Liver (tissue), 9 donors: ENCODE measurements around the gene TIAM2. TPM values are rescaled to one million over a fixed set of nuclear protein-coding genes. Genes with fewer than 3 reads are reported as not detected.

Experiments used
- DNase-seq: peaks from one replicate; pipeline ENCODE4 v3.0.0-alpha.2; 2017; ENCODE audit warnings: low spot score
- H3K27ac ChIP-seq, 2 donors: one replicate each; pipeline ENCODE4 v1.7.0; 2013; ENCODE audit warnings: inconsistent platforms in 2 of 2, low read length in 2 of 2, control low read depth in 1 of 2, low read depth in 1 of 2, mild to moderate bottlenecking in 1 of 2
- H3K27me3 ChIP-seq, 4 donors: one replicate each; pipeline versions ENCODE4 v1.6.1 to v1.7.0; 2013; ENCODE audit warnings: low read length in 3 of 4, inconsistent platforms in 1 of 4, mild to moderate bottlenecking in 1 of 4, moderate library complexity in 1 of 4; ENCODE audit not compliant: control insufficient read depth in 4 of 4, insufficient read depth in 4 of 4
- H3K36me3 ChIP-seq, 4 donors: one replicate each; pipeline versions ENCODE4 v1.6.1 to v1.7.0; 2013; ENCODE audit warnings: low read length in 3 of 4, mild to moderate bottlenecking in 3 of 4, low read depth in 1 of 4, moderate library complexity in 1 of 4; ENCODE audit not compliant: control insufficient read depth in 4 of 4, insufficient read depth in 3 of 4
- H3K4me1 ChIP-seq, 4 donors: one replicate each; pipeline versions ENCODE4 v1.6.1 to v1.7.0; 2013; ENCODE audit warnings: low read length in 3 of 4, mild to moderate bottlenecking in 3 of 4, moderate library complexity in 1 of 4; ENCODE audit not compliant: control insufficient read depth in 4 of 4, insufficient read depth in 4 of 4
- H3K4me3 ChIP-seq, 3 donors: one replicate each; pipeline versions ENCODE4 v1.6.1 to v1.7.0; 2013; ENCODE audit warnings: low read length in 3 of 3, control low read depth in 1 of 3, low read depth in 1 of 3, mild to moderate bottlenecking in 1 of 3
- H3K9ac ChIP-seq, 2 donors: one replicate each; pipeline ENCODE4 v1.7.0; 2013; ENCODE audit warnings: low read length in 2 of 2, mild to moderate bottlenecking in 2 of 2, moderate library complexity in 2 of 2, control low read depth in 1 of 2, low read depth in 1 of 2
- H3K9me3 ChIP-seq, 4 donors: one replicate each; pipeline versions ENCODE4 v1.6.1 to v1.7.0; 2013; ENCODE audit warnings: low read length in 3 of 4; ENCODE audit not compliant: control insufficient read depth in 4 of 4
- EGR1 ChIP-seq, 2 donors: IDR thresholded peaks; 2 replicates each; pipeline ENCODE4 v1.6.1; 2016 to 2018; ENCODE audit warnings: antibody characterized with exemption in 2 of 2, low read depth in 2 of 2
- FOXA1 ChIP-seq: IDR thresholded peaks from 2 replicates; pipeline ENCODE4 v1.6.1; 2016; ENCODE audit warnings: antibody characterized with exemption
- FOXA2 ChIP-seq: IDR thresholded peaks from 2 replicates; pipeline ENCODE4 v1.6.1; 2016; ENCODE audit warnings: antibody characterized with exemption
- GABPA ChIP-seq, 2 donors: IDR thresholded peaks in 1 of 2; conservative IDR thresholded peaks in 1 of 2; 2 replicates each; pipeline ENCODE4 v1.6.1; 2016; ENCODE audit warnings: antibody characterized with exemption in 2 of 2, mild to moderate bottlenecking in 1 of 2, moderate library complexity in 1 of 2
- HNF4A ChIP-seq, 2 donors: conservative IDR thresholded peaks; 2 replicates each; pipeline ENCODE4 v1.6.1; 2016; ENCODE audit warnings: antibody characterized with exemption in 2 of 2, mild to moderate bottlenecking in 2 of 2
- HNF4G ChIP-seq: IDR thresholded peaks from 2 replicates; pipeline ENCODE4 v1.6.1; 2016; ENCODE audit warnings: antibody characterized with exemption
- JUND ChIP-seq, 2 donors: IDR thresholded peaks; 2 replicates each; pipeline ENCODE4 v1.6.1; 2016; ENCODE audit warnings: antibody characterized with exemption in 2 of 2
- NR2F2 ChIP-seq: IDR thresholded peaks from 2 replicates; pipeline ENCODE4 v1.6.1; 2016; ENCODE audit warnings: antibody characterized with exemption
- RAD21 ChIP-seq, 2 donors: IDR thresholded peaks; 2 replicates each; pipeline ENCODE4 v1.6.1; 2016; ENCODE audit warnings: antibody characterized with exemption in 2 of 2, mild to moderate bottlenecking in 2 of 2
- RXRA ChIP-seq, 2 donors: IDR thresholded peaks; 2 replicates each; pipeline ENCODE4 v1.6.1; 2017 to 2018; ENCODE audit warnings: antibody characterized with exemption in 2 of 2, mild to moderate bottlenecking in 1 of 2
- SP1 ChIP-seq: IDR thresholded peaks from 2 replicates; pipeline ENCODE4 v1.6.1; 2018; ENCODE audit warnings: antibody characterized with exemption, mild to moderate bottlenecking
- TAF1 ChIP-seq: conservative IDR thresholded peaks from 2 replicates; pipeline ENCODE4 v1.6.1; 2016; ENCODE audit warnings: antibody characterized with exemption, mild to moderate bottlenecking
- YY1 ChIP-seq: IDR thresholded peaks from 2 replicates; pipeline ENCODE4 v1.6.1; 2016; ENCODE audit warnings: antibody characterized with exemption, mild to moderate bottlenecking
- WGBS: extraction: QIAGEN DNeasy Blood & Tissue Kit; methylation state at CpG from one replicate; pipeline ENCODE4 v1.1.7; 2013; 5-methylcytosine and 5-hydroxymethylcytosine counted together
- polyA plus RNA-seq, 2 donors: library from polyadenylated mRNA; stranded (reverse) in 1 of 2; unstranded in 1 of 2; fragments of 200-250 nt in 1 of 2; fragments of >200 nt in 1 of 2; fragmentation: Nextera tagmentation in 1 of 2; extraction: Ambion mirVana in 1 of 2; gene quantifications; one replicate each; pipeline versions ENCODE4 v1.2.1 to v1.2.3, GENCODE V29; 2013 to 2015
- total RNA-seq, 2 donors: library from RNA; depleted of rRNA; stranded (reverse); fragments of >200 nt; gene quantifications; one replicate each; pipeline ENCODE4 v1.2.3, GENCODE V29; 2014
- TF ChIP-seq, protein P1 (sequence below): IDR thresholded peaks from 2 replicates; pipeline ENCODE4 v1.6.1; 2016; ENCODE audit warnings: antibody characterized with exemption
- TF ChIP-seq, protein P2 (sequence below): fragments of 150-350 bp; IDR thresholded peaks from 2 replicates; pipeline ENCODE4 v1.5.1; 2017; ENCODE audit warnings: improper control_type of control experiment, low read depth, low read length; ENCODE audit not compliant: missing input control
- TF ChIP-seq, protein P3 (sequence below): IDR thresholded peaks from 2 replicates; pipeline ENCODE4 v1.6.1; 2016; ENCODE audit warnings: antibody characterized with exemption
- TF ChIP-seq, protein P4 (sequence below): IDR thresholded peaks from 2 replicates; pipeline ENCODE4 v1.6.1; 2016; ENCODE audit warnings: antibody characterized with exemption, mild to moderate bottlenecking
- TF ChIP-seq, protein P5 (sequence below): IDR thresholded peaks from 2 replicates; pipeline ENCODE4 v1.6.1; 2016; ENCODE audit warnings: antibody characterized with exemption
- donor health status: healthy.
- donor health status: healthy.
- donor health status: healthy.
- donor health status: healthy.
- donor health status: healthy.

TIAM2 gene
- total and polyA plus RNA-seq, 4 donors: 0.62 to 3.7 (median 2.4) TPM

DNA sequence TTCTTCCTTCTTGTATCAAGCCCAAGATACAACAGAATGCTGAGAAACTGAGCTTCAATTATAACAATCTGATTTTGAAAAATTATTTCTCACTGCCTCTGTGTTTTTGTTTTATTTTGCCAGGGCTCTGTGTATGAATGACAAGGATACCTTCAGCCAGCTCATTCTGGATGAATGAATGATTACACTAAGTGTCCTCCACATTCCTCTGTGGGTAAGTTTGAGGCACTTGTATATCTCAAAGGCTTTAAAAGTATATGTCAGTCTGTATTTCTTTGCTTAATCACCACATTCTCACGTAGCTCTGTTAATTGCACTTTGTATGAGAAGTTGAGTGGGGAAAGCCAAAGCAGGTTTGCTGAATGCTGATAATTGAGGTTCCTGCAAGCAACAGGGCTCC is 95.1 kb downstream of the TIAM2 start:
- H3K27me3 ChIP-seq: no peaks in the 10 kb centered on the region
- H3K9ac ChIP-seq: no peak overlapping the region
- no peaks in the 10 kb centered on the region for H3K9me3 ChIP-seq
- no peak overlapping the region for H3K4me3 ChIP-seq
- DNase-seq: no peak
- H3K4me1 ChIP-seq: no peaks in the 10 kb centered on the region
- WGBS: 76% methylated on average over 1 of the region's 1 CpG
- no peak overlapping the region for H3K27ac ChIP-seq
- TF ChIP-seq FOXA1: no peak
- TF ChIP-seq FOXA2: no peak
- no peak for TF ChIP-seq HNF4G
- TF ChIP-seq HNF4A (conservative IDR thresholded peaks at IDR 0.05): no peak
- TF ChIP-seq, protein P1, sequence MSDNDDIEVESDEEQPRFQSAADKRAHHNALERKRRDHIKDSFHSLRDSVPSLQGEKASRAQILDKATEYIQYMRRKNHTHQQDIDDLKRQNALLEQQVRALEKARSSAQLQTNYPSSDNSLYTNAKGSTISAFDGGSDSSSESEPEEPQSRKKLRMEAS: no peak
- TF ChIP-seq, protein P2, sequence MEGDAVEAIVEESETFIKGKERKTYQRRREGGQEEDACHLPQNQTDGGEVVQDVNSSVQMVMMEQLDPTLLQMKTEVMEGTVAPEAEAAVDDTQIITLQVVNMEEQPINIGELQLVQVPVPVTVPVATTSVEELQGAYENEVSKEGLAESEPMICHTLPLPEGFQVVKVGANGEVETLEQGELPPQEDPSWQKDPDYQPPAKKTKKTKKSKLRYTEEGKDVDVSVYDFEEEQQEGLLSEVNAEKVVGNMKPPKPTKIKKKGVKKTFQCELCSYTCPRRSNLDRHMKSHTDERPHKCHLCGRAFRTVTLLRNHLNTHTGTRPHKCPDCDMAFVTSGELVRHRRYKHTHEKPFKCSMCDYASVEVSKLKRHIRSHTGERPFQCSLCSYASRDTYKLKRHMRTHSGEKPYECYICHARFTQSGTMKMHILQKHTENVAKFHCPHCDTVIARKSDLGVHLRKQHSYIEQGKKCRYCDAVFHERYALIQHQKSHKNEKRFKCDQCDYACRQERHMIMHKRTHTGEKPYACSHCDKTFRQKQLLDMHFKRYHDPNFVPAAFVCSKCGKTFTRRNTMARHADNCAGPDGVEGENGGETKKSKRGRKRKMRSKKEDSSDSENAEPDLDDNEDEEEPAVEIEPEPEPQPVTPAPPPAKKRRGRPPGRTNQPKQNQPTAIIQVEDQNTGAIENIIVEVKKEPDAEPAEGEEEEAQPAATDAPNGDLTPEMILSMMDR: no peak
- TF ChIP-seq NR2F2: no peak
- no peak for TF ChIP-seq EGR1 (IDR thresholded peaks at IDR 0.05; ENCODE audit: low read depth in 2 of 2)
- TF ChIP-seq, protein P3, sequence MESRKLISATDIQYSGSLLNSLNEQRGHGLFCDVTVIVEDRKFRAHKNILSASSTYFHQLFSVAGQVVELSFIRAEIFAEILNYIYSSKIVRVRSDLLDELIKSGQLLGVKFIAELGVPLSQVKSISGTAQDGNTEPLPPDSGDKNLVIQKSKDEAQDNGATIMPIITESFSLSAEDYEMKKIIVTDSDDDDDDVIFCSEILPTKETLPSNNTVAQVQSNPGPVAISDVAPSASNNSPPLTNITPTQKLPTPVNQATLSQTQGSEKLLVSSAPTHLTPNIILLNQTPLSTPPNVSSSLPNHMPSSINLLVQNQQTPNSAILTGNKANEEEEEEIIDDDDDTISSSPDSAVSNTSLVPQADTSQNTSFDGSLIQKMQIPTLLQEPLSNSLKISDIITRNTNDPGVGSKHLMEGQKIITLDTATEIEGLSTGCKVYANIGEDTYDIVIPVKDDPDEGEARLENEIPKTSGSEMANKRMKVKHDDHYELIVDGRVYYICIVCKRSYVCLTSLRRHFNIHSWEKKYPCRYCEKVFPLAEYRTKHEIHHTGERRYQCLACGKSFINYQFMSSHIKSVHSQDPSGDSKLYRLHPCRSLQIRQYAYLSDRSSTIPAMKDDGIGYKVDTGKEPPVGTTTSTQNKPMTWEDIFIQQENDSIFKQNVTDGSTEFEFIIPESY: no peak
- TF ChIP-seq, protein P4, sequence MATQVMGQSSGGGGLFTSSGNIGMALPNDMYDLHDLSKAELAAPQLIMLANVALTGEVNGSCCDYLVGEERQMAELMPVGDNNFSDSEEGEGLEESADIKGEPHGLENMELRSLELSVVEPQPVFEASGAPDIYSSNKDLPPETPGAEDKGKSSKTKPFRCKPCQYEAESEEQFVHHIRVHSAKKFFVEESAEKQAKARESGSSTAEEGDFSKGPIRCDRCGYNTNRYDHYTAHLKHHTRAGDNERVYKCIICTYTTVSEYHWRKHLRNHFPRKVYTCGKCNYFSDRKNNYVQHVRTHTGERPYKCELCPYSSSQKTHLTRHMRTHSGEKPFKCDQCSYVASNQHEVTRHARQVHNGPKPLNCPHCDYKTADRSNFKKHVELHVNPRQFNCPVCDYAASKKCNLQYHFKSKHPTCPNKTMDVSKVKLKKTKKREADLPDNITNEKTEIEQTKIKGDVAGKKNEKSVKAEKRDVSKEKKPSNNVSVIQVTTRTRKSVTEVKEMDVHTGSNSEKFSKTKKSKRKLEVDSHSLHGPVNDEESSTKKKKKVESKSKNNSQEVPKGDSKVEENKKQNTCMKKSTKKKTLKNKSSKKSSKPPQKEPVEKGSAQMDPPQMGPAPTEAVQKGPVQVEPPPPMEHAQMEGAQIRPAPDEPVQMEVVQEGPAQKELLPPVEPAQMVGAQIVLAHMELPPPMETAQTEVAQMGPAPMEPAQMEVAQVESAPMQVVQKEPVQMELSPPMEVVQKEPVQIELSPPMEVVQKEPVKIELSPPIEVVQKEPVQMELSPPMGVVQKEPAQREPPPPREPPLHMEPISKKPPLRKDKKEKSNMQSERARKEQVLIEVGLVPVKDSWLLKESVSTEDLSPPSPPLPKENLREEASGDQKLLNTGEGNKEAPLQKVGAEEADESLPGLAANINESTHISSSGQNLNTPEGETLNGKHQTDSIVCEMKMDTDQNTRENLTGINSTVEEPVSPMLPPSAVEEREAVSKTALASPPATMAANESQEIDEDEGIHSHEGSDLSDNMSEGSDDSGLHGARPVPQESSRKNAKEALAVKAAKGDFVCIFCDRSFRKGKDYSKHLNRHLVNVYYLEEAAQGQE: no peak
- TF ChIP-seq RXRA (IDR thresholded peaks at IDR 0.05): no peak
- no peak for TF ChIP-seq RAD21 (IDR thresholded peaks at IDR 0.05)
- no peak for TF ChIP-seq YY1
- TF ChIP-seq TAF1: no peak
- TF ChIP-seq, protein P5, sequence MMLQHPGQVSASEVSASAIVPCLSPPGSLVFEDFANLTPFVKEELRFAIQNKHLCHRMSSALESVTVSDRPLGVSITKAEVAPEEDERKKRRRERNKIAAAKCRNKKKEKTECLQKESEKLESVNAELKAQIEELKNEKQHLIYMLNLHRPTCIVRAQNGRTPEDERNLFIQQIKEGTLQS: no peak
- no peak for TF ChIP-seq GABPA (IDR thresholded peaks at IDR 0.05 in 1 of 2, conservative IDR thresholded peaks at IDR 0.05 in 1 of 2)
- TF ChIP-seq SP1: no peak
- TF ChIP-seq JUND (IDR thresholded peaks at IDR 0.05): no peak
- H3K36me3 ChIP-seq: no peaks in the 10 kb centered on the region

DNA sequence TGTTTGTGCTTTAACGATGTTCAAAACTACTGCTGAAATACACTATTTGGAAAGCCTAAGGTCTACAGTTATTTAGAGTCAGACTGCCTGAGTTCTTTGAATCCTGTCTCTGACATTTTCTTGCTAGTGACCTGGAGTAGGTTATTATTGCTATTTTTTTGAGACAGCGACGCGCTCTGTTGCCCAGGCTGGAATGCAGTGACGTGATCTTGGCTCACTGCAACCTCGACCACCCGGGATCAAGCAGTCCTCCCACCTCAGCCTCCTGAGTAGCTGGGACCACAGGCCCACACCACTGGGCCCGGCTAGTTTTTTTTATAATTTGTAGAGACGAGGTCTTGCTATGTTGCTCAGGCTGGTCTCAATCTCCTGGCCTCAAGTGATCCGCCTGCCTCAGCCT is 96.6 kb downstream of the TIAM2 start:
- H3K4me1 ChIP-seq: no peaks in the 10 kb centered on the region
- no peaks in the 10 kb centered on the region for H3K36me3 ChIP-seq
- no peak overlapping the region for H3K9ac ChIP-seq
- DNase-seq: no peak
- no peak overlapping the region for H3K4me3 ChIP-seq
- no peak overlapping the region for H3K27ac ChIP-seq
- no peak for TF ChIP-seq HNF4A (conservative IDR thresholded peaks at IDR 0.05)
- TF ChIP-seq FOXA2: no peak
- TF ChIP-seq, protein P5: no peak
- no peak for TF ChIP-seq GABPA (IDR thresholded peaks at IDR 0.05 in 1 of 2, conservative IDR thresholded peaks at IDR 0.05 in 1 of 2)
- WGBS: 93% methylated on average over 10 of the region's 10 CpGs
- no peaks in the 10 kb centered on the region for H3K27me3 ChIP-seq
- no peaks in the 10 kb centered on the region for H3K9me3 ChIP-seq
